Panc1 (cell line): ENCODE data around the gene SLC30A7. TPM values are rescaled to one million over a fixed set of nuclear protein-coding genes. Genes with fewer than 3 reads are reported as not detected.

Experiments used
- ATAC-seq: fragments of 200-7000 bp; cut with Tn5 transposase; 2 replicates; pipeline ENCODE4 v1.9.1; 2020; ENCODE audit warnings: mild to moderate bottlenecking, moderate library complexity
- BruUV-seq: library from RNA; stranded (reverse); fragments of 400-500 nt; replicated peaks from 2 replicates; lab custom pipeline; 2021; lab: Mats Ljungman, UMichigan
- CTCF ChIA-PET: fragments of 300-600 bp; sonication (Branson Sonifier 250); formaldehyde crosslinking; loops from one replicate; lab custom pipeline; 2022; ENCODE audit warnings: antibody characterized with exemption; lab: Charles Lee
- POLR2A ChIA-PET: fragments of 300-600 bp; sonication (Branson Sonifier 250); formaldehyde crosslinking; loops from one replicate; lab custom pipeline; 2022; ENCODE audit warnings: antibody characterized with exemption; lab: Charles Lee
- DNase-seq: peaks from one replicate; pipeline ENCODE4 v3.0.0-alpha.2; 2010; ENCODE audit warnings: low read depth, low spot score
- H3K27ac ChIP-seq: 2 replicates; pipeline ENCODE4 v1.5.1; 2011; ENCODE audit warnings: mild to moderate bottlenecking, low read length, inconsistent platforms
- H3K27me3 ChIP-seq: fragments of 200-500 bp; sonication (Bioruptor generic); 2 replicates; pipeline ENCODE4 v1.6.0; 2014; ENCODE audit warnings: low read length, inconsistent platforms; ENCODE audit not compliant: control insufficient read depth, insufficient read depth
- H3K36me3 ChIP-seq: fragments of 200-500 bp; sonication (Bioruptor generic); 2 replicates; pipeline ENCODE4 v1.5.1; 2014; ENCODE audit warnings: inconsistent platforms, mild to moderate bottlenecking, low read length, moderate library complexity; ENCODE audit not compliant: control insufficient read depth, insufficient read depth
- H3K4me1 ChIP-seq: 2 replicates; pipeline ENCODE4 v1.5.1; 2011; ENCODE audit warnings: inconsistent platforms, mild to moderate bottlenecking, low read length, moderate library complexity; ENCODE audit not compliant: control insufficient read depth, insufficient read depth
- H3K4me3 ChIP-seq, 2 experiments: 2 replicates each; pipeline ENCODE4 v1.5.1; 2011 to 2012; ENCODE audit warnings: low read depth in 2 of 2, low read length in 2 of 2, mild to moderate bottlenecking in 2 of 2, inconsistent platforms in 1 of 2, moderate library complexity in 1 of 2
- H3K9me3 ChIP-seq: fragments of 200-500 bp; sonication (Bioruptor generic); 2 replicates; pipeline ENCODE4 v1.5.1; 2014; ENCODE audit warnings: low read depth, mild to moderate bottlenecking, inconsistent platforms, low read length, moderate library complexity; ENCODE audit not compliant: control insufficient read depth, insufficient read depth
- CTCF ChIP-seq: fragments of 450-650 bp; IDR thresholded peaks from 2 replicates; pipeline ENCODE4 v1.5.1; 2017; ENCODE audit warnings: mild to moderate bottlenecking
- POLR2AphosphoS5 ChIP-seq: IDR thresholded peaks from 2 replicates; pipeline ENCODE4 v1.6.1; 2012; ENCODE audit warnings: mild to moderate bottlenecking, low read depth, low read length, moderate library complexity
- REST ChIP-seq, 2 experiments: IDR thresholded peaks; 2 replicates each; pipeline ENCODE4 v1.6.1; 2011 to 2012; ENCODE audit warnings: low read depth in 2 of 2, control low read depth in 1 of 2, low read length in 1 of 2, mild to moderate bottlenecking in 1 of 2, moderate library complexity in 1 of 2; ENCODE audit not compliant: insufficient read depth in 1 of 2
- SIN3A ChIP-seq: IDR thresholded peaks from 2 replicates; pipeline ENCODE4 v1.6.1; 2012; ENCODE audit warnings: low read depth, mild to moderate bottlenecking, low read length, moderate library complexity, borderline replicate concordance; ENCODE audit not compliant: insufficient read depth
- TCF7L2 ChIP-seq: IDR thresholded peaks from 2 replicates; pipeline ENCODE4 v1.6.1; 2011; ENCODE audit warnings: mild to moderate bottlenecking, low read depth, low read length, inconsistent platforms
- in situ Hi-C: cut with HindIII; loops from 2 replicates; pipeline ENCODE4 v1.10.0; 2016; ENCODE audit warnings: low sequenced_read_pairs, low pct_unique_long_range_greater_than_20kb
- intact Hi-C: fragments of 100-400 bp; cut with micrococcal nuclease; formaldehyde crosslinking; loops from one replicate; pipeline ENCODE4 v1.10.0; 2022; ENCODE audit not compliant: unreplicated experiment
- total RNA-seq: library from RNA; stranded (reverse); gene quantifications from one replicate; pipeline ENCODE4 v1.2.1, GENCODE V29; 2021; ENCODE audit not compliant: unreplicated experiment

SLC30A7 gene
- total RNA-seq, 1 experiment from 2014 or later: 18.5 TPM

DNA sequence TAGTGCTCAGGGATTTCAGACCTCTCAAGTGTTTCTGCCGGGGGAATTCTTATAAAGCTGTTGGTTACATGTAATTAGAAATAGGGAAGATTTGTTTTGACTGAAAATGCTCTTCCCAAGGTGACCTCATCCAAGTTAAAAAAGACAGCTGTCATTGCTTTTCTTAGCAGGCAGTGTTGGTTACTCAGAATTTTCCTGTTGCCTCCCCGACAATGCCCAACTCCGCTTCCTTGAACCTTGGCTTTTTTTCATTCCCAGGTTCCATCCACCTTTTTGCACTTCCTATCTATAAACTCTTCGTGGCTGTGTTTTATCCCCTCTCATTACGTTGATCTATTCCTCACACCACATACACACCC lies 130.5 kb downstream of the SLC30A7 start:
- Histone ChIP-seq H3K9me3 (no peaks in the 10 kb centered on the region), H3K4me1 (peaks cover 3% of the 10 kb centered on the region; the same call in 1 of the 2 replicates), H3K4me3 (peak overlapping the region; percentile 74 to 91), H3K27ac (peak overlapping the region; percentile 97), H3K27me3 (no peaks in the 10 kb centered on the region), H3K36me3 (no peaks in the 10 kb centered on the region; the same call in none of the 2 replicates)
- BruUV-seq: no TSS peak
- TF ChIP-seq CTCF: no peak
- no peak for ATAC-seq
- POLR2A ChIA-PET: no interaction called here
- no peak for DNase-seq
- in situ Hi-C loops: no loop called here
- intact Hi-C loops: loop anchor here (10.0 kb wide), 1 partner anchor 258 kb away; no protein-coding TSS in a partner anchor
- CTCF ChIA-PET: no interaction called here

- no peaks in the 10 kb centered on the region; the same call in none of the 2 replicates for H3K36me3 ChIP-seq
- H3K27me3 ChIP-seq: no peaks in the 10 kb centered on the region
- ChIA-PET POLR2A (interaction anchor here (0.9 kb wide), 1 partner anchor 44 kb away, joined by 4 read pairs; no protein-coding TSS in a partner anchor), CTCF (no interaction called here)
- DNase-seq (no peak), ATAC-seq (no peak)
- no peak overlapping the region for H3K27ac ChIP-seq
- BruUV-seq: no TSS peak
- H3K4me3 ChIP-seq: no peak overlapping the region
- no peaks in the 10 kb centered on the region for H3K9me3 ChIP-seq
- TF ChIP-seq SIN3A: no peak
- TF ChIP-seq CTCF: no peak
- TF ChIP-seq TCF7L2: no peak
- TF ChIP-seq POLR2AphosphoS5: no peak
- no peak for TF ChIP-seq REST (IDR thresholded peaks at IDR 0.05; ENCODE audit: insufficient read depth in 1 of 2, low read depth in 2 of 2, low read length in 1 of 2)
- in situ Hi-C loops: no loop called here
- intact Hi-C loops: loop anchor here (10.0 kb wide), 1 partner anchor 258 kb away; no protein-coding TSS in a partner anchor
- peaks cover 3% of the 10 kb centered on the region; the same call in 1 of the 2 replicates for H3K4me1 ChIP-seq
Measured at GRCh38 chr1:101027194-101027772, 131.4 kb downstream of the SLC30A7 start.
